Stimulated activated CD8-positive, alpha-beta memory T cell treated with anti-CD3 and anti-CD28 coated beads, Interleukin-7, amount 100 ng/mL, for 24 hours (primary cell): ENCODE results near the gene CACNA1C.

Source experiments
- DNase-seq: peaks from one replicate; pipeline ENCODE4 v3.0.0-alpha.2; 2020; ENCODE audit warnings: low read depth

Gene CACNA1C

DNA sequence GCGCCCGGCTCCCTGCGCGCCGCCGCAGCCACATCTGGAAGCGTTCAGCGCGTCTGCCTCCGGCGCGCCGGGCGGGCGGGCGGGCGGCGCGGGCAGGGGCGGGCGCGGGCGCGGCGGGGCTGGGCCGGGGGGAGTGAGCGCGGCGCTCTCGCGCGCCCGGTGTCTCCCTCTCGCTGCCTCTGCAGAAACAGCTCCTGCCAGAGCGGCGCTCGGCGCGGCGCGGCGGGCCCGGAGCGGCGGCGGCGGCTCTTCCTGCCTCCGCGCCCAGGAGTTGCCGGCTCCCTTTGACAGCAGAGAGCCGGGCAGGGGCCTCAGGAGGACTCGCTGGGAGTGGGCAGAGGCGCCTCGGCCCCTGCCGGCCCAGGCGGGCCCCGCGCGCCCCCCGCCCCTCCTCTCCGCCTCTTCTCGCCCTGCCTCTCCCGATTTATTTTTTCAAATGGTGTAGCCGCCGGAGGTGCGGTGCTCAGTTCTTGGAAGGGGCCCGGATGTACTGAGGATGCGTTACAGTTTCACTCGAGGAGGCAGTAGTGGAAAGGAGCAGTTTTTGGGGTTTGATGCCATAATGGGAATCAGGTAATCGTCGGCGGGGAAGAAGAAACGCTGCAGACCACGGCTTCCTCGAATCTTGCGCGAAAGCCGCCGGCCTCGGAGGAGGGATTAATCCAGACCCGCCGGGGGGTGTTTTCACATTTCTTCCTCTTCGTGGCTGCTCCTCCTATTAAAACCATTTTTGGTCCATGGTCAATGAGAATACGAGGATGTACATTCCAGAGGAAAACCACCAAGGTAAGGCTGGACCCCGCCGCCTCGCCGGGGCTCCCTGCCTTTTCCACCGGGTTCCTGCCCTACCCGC, at the start of gene CACNA1C:
CACNA1C (plus strand) TSS at position 162 of the 853 bp plus-strand sequence; CDS start at position 738, 576 bp downstream.
- DNase-seq: no peak

DNA sequence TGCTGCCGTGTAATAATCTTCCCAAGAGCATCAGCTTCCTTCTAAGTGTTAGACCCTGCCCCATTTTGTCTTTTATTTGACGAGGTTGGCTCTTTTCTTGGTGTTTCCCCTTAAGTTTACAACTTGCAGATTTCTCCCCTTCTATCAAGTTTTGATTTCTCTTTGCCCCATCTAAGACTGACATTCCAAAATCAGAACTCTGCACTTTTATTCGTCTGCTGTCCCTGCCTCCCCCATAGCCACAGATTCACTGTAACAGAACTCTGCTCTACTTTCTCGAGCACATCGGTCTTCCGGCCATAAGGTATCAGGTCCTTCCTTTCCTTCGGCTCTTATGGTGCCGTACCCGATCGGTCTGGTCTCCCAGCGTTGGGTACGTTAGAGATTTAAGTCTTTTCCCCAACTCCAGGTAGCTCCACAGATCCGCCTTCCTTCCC, 49.1 kb upstream of the CACNA1C start:
- no peak for DNase-seq

DNA sequence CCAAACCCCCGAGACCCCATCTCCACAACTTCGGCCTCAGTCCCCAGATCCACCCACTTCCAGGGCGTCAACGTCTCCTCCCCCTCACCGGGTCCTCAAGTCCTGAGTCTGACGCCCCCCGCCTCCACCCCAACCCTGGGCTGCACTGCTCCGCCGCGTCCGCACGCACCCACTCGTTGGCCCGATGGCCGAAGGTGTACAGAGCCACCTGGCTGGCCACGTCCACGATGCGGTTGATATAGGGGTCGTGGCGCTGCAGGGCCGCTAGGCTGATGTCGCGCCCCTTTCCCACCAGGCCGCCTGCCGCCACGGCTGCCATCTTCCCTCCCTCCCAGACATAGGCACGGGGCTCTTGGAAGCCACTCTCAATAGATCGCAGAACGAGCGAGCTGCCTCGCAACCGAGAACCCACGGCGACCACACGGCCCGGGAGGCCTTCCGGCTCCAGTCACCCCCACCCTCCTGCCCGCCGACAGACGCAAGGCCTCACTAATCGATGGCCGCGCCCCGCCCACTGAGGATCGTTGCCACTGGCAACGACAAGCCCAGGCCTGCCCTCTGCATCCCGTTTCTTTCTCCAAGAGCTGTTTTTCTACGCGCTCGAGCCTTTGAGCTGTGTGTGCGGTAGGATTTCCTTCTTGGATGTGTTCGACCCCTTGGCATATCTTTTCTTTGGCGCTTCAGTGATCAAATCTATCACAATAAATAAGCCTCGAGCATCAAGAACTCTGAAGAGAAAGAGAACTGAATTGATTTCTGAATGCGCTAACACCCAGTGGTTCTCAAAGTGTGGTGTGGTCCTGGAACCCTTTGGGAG, 48.5 kb upstream of the CACNA1C start, which contains the start of gene DCP1B:
DCP1B (minus strand) TSS at position 345 of the 817 bp plus-strand sequence; CDS start at position 319, 26 bp downstream.
- peak; percentile 89 for DNase-seq

- DNase-seq: no peak
These were observed 44.1 kb upstream of the CACNA1C start for GRCh38 chr12:2008677-2009076.

GRCh38 chr12:2009623-2010022, 43.2 kb upstream of the CACNA1C start:
- no peak for DNase-seq

DNA sequence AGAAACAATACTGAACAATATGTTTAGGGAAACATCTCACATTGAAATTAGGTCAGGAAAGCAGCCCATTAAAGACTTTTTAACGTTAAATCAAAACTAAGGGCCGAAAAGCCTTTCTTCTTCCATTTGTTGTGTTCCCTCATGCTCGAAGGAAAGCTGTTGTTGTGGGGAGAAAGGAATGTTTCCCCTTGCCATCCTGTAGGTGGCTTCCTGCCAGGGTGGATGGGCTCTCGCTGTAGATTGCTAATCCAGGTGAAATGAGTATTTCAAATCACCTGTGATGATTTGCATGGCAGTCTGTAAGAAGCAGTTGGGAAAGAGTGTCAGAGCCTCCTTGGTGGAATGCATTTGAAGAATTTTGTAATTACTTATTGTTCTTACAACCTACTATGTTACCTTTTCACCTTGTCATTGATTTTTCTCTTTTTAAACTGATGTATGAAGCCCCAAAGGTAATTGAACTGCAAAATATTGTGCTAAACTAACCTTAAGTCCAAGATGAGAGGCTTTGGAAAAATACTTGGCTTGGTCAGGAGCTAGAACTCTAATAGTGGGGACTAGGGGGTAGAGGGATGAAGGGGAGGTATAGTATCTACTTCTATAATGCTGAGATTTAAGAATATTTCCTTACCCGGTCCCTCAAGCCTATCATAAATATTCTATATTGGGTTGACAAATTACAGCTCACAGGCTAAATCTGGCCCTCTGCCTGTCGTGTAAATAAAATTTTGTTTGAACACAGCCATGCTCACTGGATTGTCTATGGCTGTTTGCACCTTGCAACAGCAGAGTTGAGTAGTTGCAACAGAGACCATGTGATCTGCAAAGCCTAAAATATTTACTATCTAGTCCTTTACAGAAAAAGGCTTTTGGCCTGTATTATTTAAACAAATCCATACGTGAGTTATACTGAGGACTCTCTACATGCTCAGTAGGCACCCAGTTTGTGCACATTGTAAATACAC, 40.9 kb upstream of the CACNA1C start:
- DNase-seq: no peak

GRCh38 chr12:2013086-2013485, 39.7 kb upstream of the CACNA1C start:
- DNase-seq: no peak

GRCh38 chr12:2013527-2014223, 39.1 kb upstream of the CACNA1C start:
- DNase-seq: no peak

DNA sequence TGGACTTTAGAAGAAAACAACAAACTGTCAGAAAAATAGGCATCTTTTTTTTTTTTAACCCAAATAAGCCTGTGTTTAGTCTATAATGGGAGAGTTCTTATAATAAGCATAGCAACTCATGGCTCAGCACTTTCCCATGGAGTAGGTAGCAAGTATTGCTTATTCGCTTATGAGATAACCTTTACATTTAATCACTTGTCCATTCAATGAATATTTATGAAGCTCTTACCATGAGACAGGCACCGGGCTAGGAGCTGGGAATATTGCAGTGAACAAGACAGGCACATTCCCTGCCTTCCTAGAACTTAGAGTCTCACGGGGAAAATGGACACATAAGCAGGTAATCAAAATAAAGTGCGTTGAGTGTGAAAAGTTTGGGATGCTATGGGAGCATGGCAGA, 38.6 kb upstream of the CACNA1C start:
- DNase-seq: no peak

DNA sequence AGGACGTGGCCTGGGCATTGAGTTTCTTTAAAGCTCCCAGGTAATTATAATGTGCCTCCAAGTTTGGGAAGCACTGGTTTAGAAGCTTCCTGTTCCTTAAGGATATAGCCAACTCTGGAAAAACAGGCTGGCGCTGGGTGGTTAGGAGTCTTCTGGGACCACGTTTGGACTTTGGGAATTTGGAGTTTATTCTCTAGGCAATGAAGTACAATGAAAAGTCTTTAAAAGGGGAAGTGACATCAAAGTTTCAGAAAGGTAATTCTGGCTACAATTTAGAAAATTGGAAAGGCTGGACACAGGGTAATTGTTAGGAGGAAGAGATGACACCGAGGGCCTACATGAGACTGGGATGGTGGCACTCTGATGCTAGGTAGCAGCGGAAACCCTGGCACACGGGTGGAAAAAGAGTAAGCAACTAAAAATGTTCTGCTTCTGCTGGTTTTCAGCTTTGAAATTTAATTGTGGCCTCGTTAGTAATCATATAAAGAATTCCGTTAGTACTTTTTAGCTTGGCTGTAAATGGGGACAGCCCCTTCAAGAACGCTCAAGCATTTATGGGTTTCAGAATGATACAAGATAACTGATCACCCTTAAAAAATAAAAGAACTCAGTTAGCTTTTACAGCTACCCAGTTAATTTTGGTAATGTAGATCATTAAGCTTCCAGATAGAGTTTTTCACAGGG, 35.8 kb upstream of the CACNA1C start:
- DNase-seq: no peak

DNA sequence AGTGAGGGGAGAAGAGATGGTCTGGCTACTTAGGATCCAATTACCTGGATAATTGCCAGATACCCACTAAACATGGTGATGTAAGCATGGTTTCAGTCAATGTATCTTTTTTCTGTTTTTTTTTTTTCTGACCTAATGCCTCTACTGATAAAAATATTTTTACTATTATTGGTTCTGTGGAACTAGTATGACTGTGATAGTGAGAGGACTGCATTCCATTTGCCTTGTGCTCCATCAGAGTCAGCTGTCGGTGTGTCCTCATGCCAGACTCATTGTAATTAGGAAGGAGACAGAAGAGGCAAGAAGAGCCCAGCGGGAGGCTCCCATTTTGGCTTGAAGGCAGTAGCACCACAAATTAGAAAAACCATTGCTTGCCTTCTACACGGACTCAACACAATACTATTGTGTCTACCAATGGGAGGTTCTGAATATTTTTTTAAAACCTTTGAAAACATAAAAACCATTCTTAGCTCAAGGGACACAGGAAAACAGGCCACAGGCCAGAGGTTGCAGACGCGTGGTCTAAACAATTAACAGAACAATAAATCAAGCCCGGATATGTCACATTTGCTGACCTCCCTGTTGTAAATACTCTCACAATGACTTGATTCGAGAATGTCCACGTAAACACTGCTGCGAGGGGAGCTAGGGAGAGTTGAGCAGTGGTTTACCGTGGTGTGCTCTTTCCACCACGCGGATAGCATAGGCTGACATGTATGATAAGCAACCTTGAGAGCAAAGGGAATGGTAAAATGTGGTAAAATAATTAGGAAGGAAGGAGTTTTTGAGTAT, 35.0 kb upstream of the CACNA1C start:
- DNase-seq: no peak

GRCh38 chr12:2018391-2018790, 34.4 kb upstream of the CACNA1C start:
- DNase-seq: no peak

GRCh38 chr12:2019126-2019525, 33.7 kb upstream of the CACNA1C start:
- DNase-seq: no peak

DNA sequence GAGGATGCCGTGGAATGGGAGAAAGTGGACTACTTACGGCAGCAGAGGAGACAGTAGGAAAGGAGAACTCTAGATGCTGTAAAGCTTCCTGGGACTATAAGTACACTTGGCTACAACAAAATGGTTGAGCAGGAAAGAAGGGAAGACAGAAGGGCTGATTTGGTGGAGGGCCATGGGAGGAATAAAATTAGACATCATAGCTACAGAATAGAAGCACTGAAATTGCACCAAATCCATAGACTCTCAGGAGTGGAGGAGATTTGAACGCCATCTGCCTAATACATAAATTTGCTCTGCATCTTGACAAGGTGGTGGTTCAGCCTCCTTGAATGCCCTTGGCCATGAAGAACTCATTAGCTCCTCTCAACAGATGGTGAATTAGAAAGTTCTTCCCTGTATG, 32.3 kb upstream of the CACNA1C start:
- DNase-seq: no peak

DNA sequence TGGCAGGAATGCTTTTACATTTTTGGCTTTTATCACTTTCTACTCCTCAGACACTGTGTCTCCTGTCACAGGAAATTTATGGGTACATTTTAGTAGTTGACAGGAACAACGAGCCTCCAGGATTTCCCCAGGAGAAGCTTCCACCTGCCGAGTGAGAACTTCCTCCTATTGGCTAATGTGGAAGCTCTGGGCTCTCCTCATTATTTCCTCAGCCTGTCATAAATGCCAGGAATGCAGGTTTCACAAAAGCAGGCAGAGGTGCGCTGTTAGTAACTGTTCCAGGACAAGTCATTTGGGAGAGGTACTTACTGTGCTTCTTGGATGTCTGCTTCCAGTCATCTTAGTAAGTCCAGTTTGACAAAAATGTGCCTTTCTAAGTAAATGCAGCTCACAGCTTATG, 29.4 kb upstream of the CACNA1C start:
- no peak for DNase-seq

GRCh38 chr12:2027351-2027750, 25.4 kb upstream of the CACNA1C start:
- DNase-seq: no peak

GRCh38 chr12:2029851-2030250, 22.9 kb upstream of the CACNA1C start:
- no peak for DNase-seq

- DNase-seq: no peak
These were observed 20.3 kb upstream of the CACNA1C start for GRCh38 chr12:2032506-2032905.

GRCh38 chr12:2034633-2035430, 18.0 kb upstream of the CACNA1C start:
- peak; percentile 75 for DNase-seq
